Brain microvascular endothelial cell (primary cell): ENCODE results near the gene FEM1C.
A peak's percentile ranks its signal among the peaks of the same experiment; 100 is the strongest.

Source experiments
- DNase-seq: peaks from one replicate; pipeline ENCODE4 v3.0.0-alpha.2; 2020
- H3K27ac ChIP-seq: fragments of 250-450 bp; sonication (Bioruptor Pico); 2 replicates; pipeline ENCODE4 v1.5.1; 2020; ENCODE audit warnings: mild to moderate bottlenecking, moderate library complexity
- H3K27me3 ChIP-seq: fragments of 250-450 bp; sonication (Bioruptor Pico); replicated peaks from 2 replicates; pipeline ENCODE4 v1.5.1; 2020; ENCODE audit warnings: mild to moderate bottlenecking
- H3K36me3 ChIP-seq: fragments of 250-450 bp; sonication (Bioruptor Pico); replicated peaks from 2 replicates; pipeline ENCODE4 v1.5.1; 2020; ENCODE audit warnings: mild to moderate bottlenecking
- H3K4me3 ChIP-seq: 2 replicates; pipeline ENCODE4 v1.5.1; 2011; ENCODE audit warnings: low read depth, mild to moderate bottlenecking, control low read depth, low read length, moderate library complexity
- CTCF ChIP-seq: IDR thresholded peaks from 2 replicates; pipeline ENCODE4 v1.5.1; 2011; ENCODE audit warnings: low read depth, mild to moderate bottlenecking, moderate library complexity, low read length, control low read depth, inconsistent platforms; ENCODE audit errors: missing control alignments
- in situ Hi-C: cut with HindIII; loops from 2 replicates; pipeline ENCODE4 v1.10.0; 2017; ENCODE audit warnings: low sequenced_read_pairs, low pct_ligation_motif_present

FEM1C gene

GRCh38 chr5:115557667-115558387, 13.3 kb upstream of the FEM1C start:
- H3K27ac ChIP-seq: peak overlapping the region; percentile 70
- TF ChIP-seq CTCF: no peak

GRCh38 chr5:115556276-115556675, 11.7 kb upstream of the FEM1C start:
- DNase-seq: no peak
- in situ Hi-C loops: no loop called here
- H3K36me3 ChIP-seq: no peaks in the 10 kb centered on the region
- H3K4me3 ChIP-seq: no peak overlapping the region
- no peak overlapping the region for H3K27ac ChIP-seq
- no peak for TF ChIP-seq CTCF
- H3K27me3 ChIP-seq: no peaks in the 10 kb centered on the region

More at GRCh38 chr5:115557667-115558387, 13.3 kb upstream of the FEM1C start:
- Histone ChIP-seq H3K4me3 (no peak overlapping the region), H3K36me3 (no peaks in the 10 kb centered on the region), H3K27me3 (no peaks in the 10 kb centered on the region)
- in situ Hi-C loops: no loop called here
- peak; percentile 46 for DNase-seq

- TF ChIP-seq CTCF: no peak
Observed at GRCh38 chr5:115555084-115555633, 10.6 kb upstream of the FEM1C start.

GRCh38 chr5:115553082-115553481, 8.5 kb upstream of the FEM1C start:
- TF ChIP-seq CTCF: no peak
- DNase-seq: no peak
- no peaks in the 10 kb centered on the region for H3K27me3 ChIP-seq
- H3K4me3 ChIP-seq: no peak overlapping the region
- in situ Hi-C loops: no loop called here
- H3K36me3 ChIP-seq: no peaks in the 10 kb centered on the region
- H3K27ac ChIP-seq: no peak overlapping the region

More at GRCh38 chr5:115555084-115555633, 10.6 kb upstream of the FEM1C start:
- in situ Hi-C loops: no loop called here
- no peaks in the 10 kb centered on the region for H3K27me3 ChIP-seq
- no peak for DNase-seq
- H3K27ac ChIP-seq: no peak overlapping the region
- no peaks in the 10 kb centered on the region for H3K36me3 ChIP-seq
- no peak overlapping the region for H3K4me3 ChIP-seq

GRCh38 chr5:115551415-115551814, 6.8 kb upstream of the FEM1C start:
- TF ChIP-seq CTCF: no peak
- H3K4me3 ChIP-seq: no peak overlapping the region
- in situ Hi-C loops: no loop called here
- H3K27ac ChIP-seq: no peak overlapping the region
- no peaks in the 10 kb centered on the region for H3K36me3 ChIP-seq
- H3K27me3 ChIP-seq: no peaks in the 10 kb centered on the region
- peak; percentile 21 for DNase-seq
